ENCODE results near the gene COP1. TPM values are rescaled to one million over a fixed set of nuclear protein-coding genes. Genes with fewer than 3 reads are reported as not detected.

COP1 gene
- total RNA-seq, 1 donor from 2014 or later: 52.1 TPM

- TF ChIP-seq, protein P1, sequence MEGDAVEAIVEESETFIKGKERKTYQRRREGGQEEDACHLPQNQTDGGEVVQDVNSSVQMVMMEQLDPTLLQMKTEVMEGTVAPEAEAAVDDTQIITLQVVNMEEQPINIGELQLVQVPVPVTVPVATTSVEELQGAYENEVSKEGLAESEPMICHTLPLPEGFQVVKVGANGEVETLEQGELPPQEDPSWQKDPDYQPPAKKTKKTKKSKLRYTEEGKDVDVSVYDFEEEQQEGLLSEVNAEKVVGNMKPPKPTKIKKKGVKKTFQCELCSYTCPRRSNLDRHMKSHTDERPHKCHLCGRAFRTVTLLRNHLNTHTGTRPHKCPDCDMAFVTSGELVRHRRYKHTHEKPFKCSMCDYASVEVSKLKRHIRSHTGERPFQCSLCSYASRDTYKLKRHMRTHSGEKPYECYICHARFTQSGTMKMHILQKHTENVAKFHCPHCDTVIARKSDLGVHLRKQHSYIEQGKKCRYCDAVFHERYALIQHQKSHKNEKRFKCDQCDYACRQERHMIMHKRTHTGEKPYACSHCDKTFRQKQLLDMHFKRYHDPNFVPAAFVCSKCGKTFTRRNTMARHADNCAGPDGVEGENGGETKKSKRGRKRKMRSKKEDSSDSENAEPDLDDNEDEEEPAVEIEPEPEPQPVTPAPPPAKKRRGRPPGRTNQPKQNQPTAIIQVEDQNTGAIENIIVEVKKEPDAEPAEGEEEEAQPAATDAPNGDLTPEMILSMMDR (IDR thresholded peaks at IDR 0.05): no peak
- peaks cover 68% of the 10 kb centered on the region for H3K4me1 Mint-ChIP-seq
- DNase-seq (no peak), ATAC-seq (ENCODE audit: low read depth) (no peak)
- POLR2A ChIA-PET: interaction anchor here (0.6 kb wide), 1 partner anchor 82 kb away, joined by 3 read pairs; no protein-coding TSS in a partner anchor
- CTCF ChIA-PET: no interaction called here
- intact Hi-C loops (cut with micrococcal nuclease): loop anchor here (2.0 to 10.0 kb wide), 2 partner anchors 13 to 45 kb away; no protein-coding TSS in a partner anchor
- no peaks in the 10 kb centered on the region for H3K27me3 Mint-ChIP-seq
- H3K9me3 Mint-ChIP-seq: no peaks in the 10 kb centered on the region
- H3K4me3 Mint-ChIP-seq: no peak overlapping the region
- no peak overlapping the region for H3K27ac Mint-ChIP-seq
- H3K36me3 Mint-ChIP-seq (ENCODE audit: low read depth): peaks cover 7% of the 10 kb centered on the region
These were observed 7.4 kb downstream of the COP1 start for GRCh38 chr1:176199707-176200106.

GRCh38 chr1:176198413-176198812 is 8.7 kb downstream of the COP1 start:
- ChIA-PET CTCF (no interaction called here), POLR2A (no interaction called here)
- peaks cover 67% of the 10 kb centered on the region for H3K4me1 Mint-ChIP-seq
- DNase-seq: no peak
- H3K27ac Mint-ChIP-seq: no peak overlapping the region
- H3K9me3 Mint-ChIP-seq: no peaks in the 10 kb centered on the region
- no peak overlapping the region for H3K4me3 Mint-ChIP-seq
- intact Hi-C loops (cut with micrococcal nuclease): no loop called here
- no peak for ATAC-seq (ENCODE audit: low read depth)
- no peaks in the 10 kb centered on the region for H3K27me3 Mint-ChIP-seq
- TF ChIP-seq, protein P1 (IDR thresholded peaks at IDR 0.05): no peak
- H3K36me3 Mint-ChIP-seq (ENCODE audit: low read depth): peaks cover 7% of the 10 kb centered on the region

DNA sequence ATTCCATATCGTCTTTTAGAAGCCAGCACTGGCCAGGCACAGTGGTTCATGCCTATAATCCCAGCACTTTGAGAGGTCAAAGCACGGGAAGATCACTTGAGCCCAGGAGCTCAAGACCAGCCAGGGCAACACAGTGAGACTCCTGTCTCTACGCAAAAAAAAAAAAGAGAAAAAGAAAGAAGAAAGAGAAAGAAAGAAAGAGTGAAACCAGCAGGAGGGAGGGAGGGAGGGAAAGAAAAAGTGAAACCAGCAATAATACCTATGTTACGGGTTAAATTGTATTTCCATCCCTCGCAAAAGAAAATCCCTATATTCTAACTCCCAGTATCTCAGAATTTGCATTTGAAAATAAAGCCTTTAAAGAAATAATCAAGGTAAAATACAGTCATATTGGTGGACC is 10.4 kb downstream of the COP1 start:
- Mint-ChIP-seq H3K4me1 (peaks cover 70% of the 10 kb centered on the region), H3K27ac (no peak overlapping the region), H3K4me3 (no peak overlapping the region), H3K27me3 (no peaks in the 10 kb centered on the region), H3K9me3 (no peaks in the 10 kb centered on the region), H3K36me3 (ENCODE audit: low read depth) (peaks cover 10% of the 10 kb centered on the region)
- ATAC-seq (ENCODE audit: low read depth) (no peak), DNase-seq (no peak)
- TF ChIP-seq, protein P1 (IDR thresholded peaks at IDR 0.05): no peak
- ChIA-PET CTCF (no interaction called here), POLR2A (no interaction called here)
- intact Hi-C loops (cut with micrococcal nuclease): no loop called here

GRCh38 chr1:176195547-176195946 is 11.5 kb downstream of the COP1 start:
- ChIA-PET CTCF (no interaction called here), POLR2A (interaction anchor here (0.9 kb wide), 1 partner anchor 11 kb away, joined by 4 read pairs; the partner anchor contains the start of gene COP1)
- ATAC-seq (ENCODE audit: low read depth) (no peak), DNase-seq (no peak)
- intact Hi-C loops (cut with micrococcal nuclease): no loop called here
- no peaks in the 10 kb centered on the region for H3K9me3 Mint-ChIP-seq
- peaks cover 69% of the 10 kb centered on the region for H3K4me1 Mint-ChIP-seq
- no peaks in the 10 kb centered on the region for H3K27me3 Mint-ChIP-seq
- no peak overlapping the region for H3K4me3 Mint-ChIP-seq
- peaks cover 11% of the 10 kb centered on the region for H3K36me3 Mint-ChIP-seq (ENCODE audit: low read depth)
- TF ChIP-seq, protein P1 (IDR thresholded peaks at IDR 0.05): no peak
- H3K27ac Mint-ChIP-seq: no peak overlapping the region

- DNase-seq (no peak), ATAC-seq (ENCODE audit: low read depth) (no peak)
- H3K36me3 Mint-ChIP-seq (ENCODE audit: low read depth): peaks cover 13% of the 10 kb centered on the region
- H3K9me3 Mint-ChIP-seq: no peaks in the 10 kb centered on the region
- H3K4me3 Mint-ChIP-seq: no peak overlapping the region
- H3K4me1 Mint-ChIP-seq: peaks cover 65% of the 10 kb centered on the region
- no peak overlapping the region for H3K27ac Mint-ChIP-seq
- intact Hi-C loops (cut with micrococcal nuclease): no loop called here
- ChIA-PET POLR2A (no interaction called here), CTCF (no interaction called here)
- TF ChIP-seq, protein P1 (IDR thresholded peaks at IDR 0.05): no peak
- no peaks in the 10 kb centered on the region for H3K27me3 Mint-ChIP-seq
These were observed 13.4 kb downstream of the COP1 start for GRCh38 chr1:176193663-176194062.
